K562 (cell line): Measurements from ENCODE around the gene PRKCE. TPM values are rescaled to one million over a fixed set of nuclear protein-coding genes. Genes with fewer than 3 reads are reported as not detected.
A peak's percentile ranks its signal among the peaks of the same experiment; 100 is the strongest.

Experiments
- ATAC-seq: fragments of 200-7000 bp; cut with Tn5 transposase; 3 replicates; pipeline ENCODE4 v1.9.1; 2020; ENCODE audit warnings: moderate library complexity
- BruUV-seq: library from RNA; stranded (reverse); fragments of 400-500 nt; replicated peaks from 2 replicates; lab custom pipeline; 2021; lab: Mats Ljungman, UMichigan
- CTCF ChIA-PET: fragments of 300-600 bp; formaldehyde crosslinking; extraction: SDS; loops from one replicate; lab custom pipeline; 2021; ENCODE audit warnings: low intra/inter-chr PET ratio; lab: Yijun Ruan, JAX
- POLR2A ChIA-PET: fragments of 300-600, 350-650 bp; sonication (Branson Sonifier 250); formaldehyde crosslinking; extraction: SDS; loops from one replicate; lab custom pipeline; 2021; ENCODE audit warnings: antibody characterized with exemption, inconsistent platforms; lab: Yijun Ruan, JAX
- DNase-seq, 4 experiments: peaks; one replicate each; pipeline versions ENCODE4 v3.0.0 to v3.0.0-alpha.2; 2011 to 2018; ENCODE audit warnings: low spot score in 3 of 4, mixed read lengths in 3 of 4; ENCODE audit errors: extremely low read depth in 1 of 4
- FAIRE-seq: peaks from 2 replicates; lab custom pipeline; 2011; peaks lifted over from hg19 to GRCh38; lab: Jason Lieb, UNC
- H2AFZ ChIP-seq: 2 replicates; pipeline ENCODE4 v1.6.0; 2011; ENCODE audit warnings: low read depth, low read length, control low read depth, inconsistent platforms
- H3K27ac ChIP-seq: fragments of 200-600 bp; 3 replicates; pipeline ENCODE4 v1.8.0; 2011; ENCODE audit warnings: low read depth, mild to moderate bottlenecking, control low read depth, inconsistent platforms, low read length, moderate library complexity, mixed read lengths; ENCODE audit errors: extremely low read depth
- H3K27me3 ChIP-seq, 2 experiments: fragments of 300-600 bp in 1 of 2; 2 replicates in 1 of 2; 3 replicates in 1 of 2; pipeline versions ENCODE4 v1.6.0 to v1.8.0; 2011; ENCODE audit warnings: inconsistent platforms in 2 of 2, low read length in 2 of 2, mild to moderate bottlenecking in 1 of 2, mixed read lengths in 1 of 2, moderate library complexity in 1 of 2; ENCODE audit not compliant: control insufficient read depth in 2 of 2, insufficient read depth in 2 of 2
- H3K36me3 ChIP-seq: fragments of 300-600 bp; 3 replicates; pipeline ENCODE4 v1.8.0; 2011; ENCODE audit warnings: mild to moderate bottlenecking, low read length, inconsistent platforms; ENCODE audit not compliant: control insufficient read depth, insufficient read depth
- H3K4me1 ChIP-seq, 2 experiments: fragments of 200-600 bp in 1 of 2; replicated peaks in 1 of 2; 2 replicates in 1 of 2; 3 replicates in 1 of 2; pipeline versions ENCODE4 v1.5.1 to v1.8.0; 2011; ENCODE audit warnings: inconsistent platforms in 2 of 2, low read length in 2 of 2, mild to moderate bottlenecking in 1 of 2, mixed read lengths in 1 of 2, moderate library complexity in 1 of 2; ENCODE audit not compliant: control insufficient read depth in 2 of 2, insufficient read depth in 2 of 2
- H3K4me2 ChIP-seq: 2 replicates; pipeline ENCODE4 v1.6.1; 2011; ENCODE audit warnings: low read length, control low read depth, inconsistent platforms, mixed read lengths; ENCODE audit not compliant: insufficient read depth
- H3K4me3 ChIP-seq: fragments of 200-600 bp; sonication (generic), shearing (Covaris generic); 2 replicates; pipeline ENCODE4 v1.5.1; 2016; ENCODE audit warnings: control low read depth, inconsistent platforms
- H3K79me2 ChIP-seq: fragments of 200-600 bp; 3 replicates; pipeline ENCODE4 v1.8.0; 2011; ENCODE audit warnings: low read length, inconsistent platforms; ENCODE audit not compliant: control insufficient read depth, insufficient read depth
- H3K9ac ChIP-seq, 2 experiments: 2 replicates each; pipeline versions ENCODE4 v1.6.0 to v1.6.1; 2011; ENCODE audit warnings: low read depth in 2 of 2, low read length in 2 of 2, control low read depth in 1 of 2, inconsistent platforms in 1 of 2, mild to moderate bottlenecking in 1 of 2, mixed read lengths in 1 of 2; ENCODE audit not compliant: insufficient read depth in 1 of 2
- H3K9me1 ChIP-seq: one replicate; pipeline ENCODE4 v1.6.0; 2011; ENCODE audit warnings: inconsistent platforms, mild to moderate bottlenecking, low read length, moderate library complexity; ENCODE audit not compliant: control insufficient read depth, insufficient read depth
- H3K9me3 ChIP-seq: replicated peaks from 2 replicates; pipeline ENCODE4 v1.5.1; 2011; ENCODE audit warnings: low read depth, low read length, inconsistent platforms; ENCODE audit not compliant: control insufficient read depth, insufficient read depth
- H4K20me1 ChIP-seq: replicated peaks from 2 replicates; pipeline ENCODE4 v1.6.1; 2011; ENCODE audit warnings: low read length, inconsistent platforms, mixed read lengths; ENCODE audit not compliant: control insufficient read depth, insufficient read depth
- ELF2 ChIP-seq: fragments of 250-450 bp; sonication (Bioruptor Pico); IDR thresholded peaks from 2 replicates; pipeline ENCODE4 v1.5.0; 2021; ENCODE audit warnings: mild to moderate bottlenecking
- ETV6 ChIP-seq, 3 experiments: fragments of 150-350 bp in 1 of 3; sonication (generic) in 1 of 3; formaldehyde crosslinking in 1 of 3; IDR thresholded peaks; 2 replicates each; pipeline versions ENCODE4 v1.6.1 to v1.8.0; 2014 to 2022; ENCODE audit warnings: borderline replicate concordance in 2 of 3, low read depth in 2 of 3, antibody characterized with exemption in 1 of 3, low read length in 1 of 3, mild to moderate bottlenecking in 1 of 3, missing genetic modification reagents in 1 of 3
- EZH2 ChIP-seq: IDR thresholded peaks from 2 replicates; pipeline ENCODE4 v1.6.1; 2012; ENCODE audit warnings: low read depth, mild to moderate bottlenecking, inconsistent platforms, low read length, borderline replicate concordance
- MYBL2 ChIP-seq, 2 experiments: fragments of 450-650 bp in 1 of 2; sonication (generic) in 1 of 2; formaldehyde crosslinking in 1 of 2; IDR thresholded peaks; 2 replicates each; pipeline versions ENCODE4 v1.6.1 to v1.8.1; 2017 to 2022; ENCODE audit warnings: borderline replicate concordance in 1 of 2, inconsistent platforms in 1 of 2, low read depth in 1 of 2, mild to moderate bottlenecking in 1 of 2, missing genetic modification reagents in 1 of 2, moderate library complexity in 1 of 2
- SMC3 ChIP-seq: conservative IDR thresholded peaks from 2 replicates; pipeline ENCODE4 v1.6.1; 2011; ENCODE audit warnings: low read depth, low read length, improper control_type of control experiment; ENCODE audit not compliant: insufficient read depth
- ZFP36 ChIP-seq: fragments of 150-350 bp; IDR thresholded peaks from 2 replicates; pipeline ENCODE4 v1.6.1; 2018; ENCODE audit warnings: low read length, low read depth; ENCODE audit not compliant: partially characterized antibody
- ZFPM2 ChIP-seq: fragments of 250-450 bp; sonication (Bioruptor Pico); IDR thresholded peaks from 2 replicates; pipeline ENCODE4 v1.5.1; 2022; ENCODE audit warnings: mild to moderate bottlenecking
- ZNF12 ChIP-seq: sonication (generic); formaldehyde crosslinking; IDR thresholded peaks from 2 replicates; pipeline ENCODE4 v1.4.0; 2020; ENCODE audit warnings: mild to moderate bottlenecking, missing genetic modification reagents
- ZNF384 ChIP-seq: IDR thresholded peaks from 2 replicates; pipeline ENCODE4 v1.6.1; 2012; ENCODE audit warnings: low read depth, low read length, improper control_type of control experiment
- WGBS: fragments of 100-300 bp; shearing (Covaris generic); methylation state at CpG from one replicate; pipeline ENCODE4 v1.1.6; 2016; ENCODE audit warnings: low coverage, mixed read lengths; ENCODE audit not compliant: insufficient coverage; ENCODE audit errors: missing lambda C conversion rate; 5-methylcytosine and 5-hydroxymethylcytosine counted together
- in situ Hi-C: fragments of 300-500 bp; cut with MboI; formaldehyde crosslinking; loops from 4 replicates; pipeline ENCODE4 v1.15.0; 2018; ENCODE audit warnings: inconsistent platforms, mixed read lengths
- intact Hi-C: fragments of 100-400 bp; cut with micrococcal nuclease; formaldehyde crosslinking; loops from 2 replicates; pipeline ENCODE4 v1.14.2; 2022
- polyA plus RNA-seq, 8 experiments: library from polyadenylated mRNA; depleted of rRNA in 4 of 8; stranded (reverse) in 5 of 8; unstranded in 3 of 8; fragments of >200 nt; fragmentation: Nextera tagmentation in 2 of 8; fragmentation: Illumina TruSeq in 1 of 8; extraction: Ambion mirVana in 2 of 8; extraction: Trizol in 1 of 8; gene quantifications; 2 replicates each; pipeline versions ENCODE4 v1.2.1 to v1.2.3, GENCODE V29; 2011 to 2014; ENCODE audit warnings: inconsistent platforms in 1 of 8, missing spikeins in 1 of 8
- total RNA-seq, 7 experiments: library from RNA; depleted of rRNA in 6 of 7; stranded (reverse); fragments of >200 nt in 6 of 7; fragmentation: Illumina TruSeq in 2 of 7; extraction: Trizol in 2 of 7; gene quantifications; 2 replicates each; pipeline versions ENCODE4 v1.2.1 to v1.2.3, GENCODE V29; 2011 to 2021; ENCODE audit warnings: low replicate concordance in 1 of 7

Gene PRKCE
- total and polyA plus RNA-seq, 9 of the 15 experiments (the other 6 are each of a cell fraction or from before 2014, with no cell fraction given), result 0.06 to 1.0 (median 0.22) TPM; not detected in 1

DNA sequence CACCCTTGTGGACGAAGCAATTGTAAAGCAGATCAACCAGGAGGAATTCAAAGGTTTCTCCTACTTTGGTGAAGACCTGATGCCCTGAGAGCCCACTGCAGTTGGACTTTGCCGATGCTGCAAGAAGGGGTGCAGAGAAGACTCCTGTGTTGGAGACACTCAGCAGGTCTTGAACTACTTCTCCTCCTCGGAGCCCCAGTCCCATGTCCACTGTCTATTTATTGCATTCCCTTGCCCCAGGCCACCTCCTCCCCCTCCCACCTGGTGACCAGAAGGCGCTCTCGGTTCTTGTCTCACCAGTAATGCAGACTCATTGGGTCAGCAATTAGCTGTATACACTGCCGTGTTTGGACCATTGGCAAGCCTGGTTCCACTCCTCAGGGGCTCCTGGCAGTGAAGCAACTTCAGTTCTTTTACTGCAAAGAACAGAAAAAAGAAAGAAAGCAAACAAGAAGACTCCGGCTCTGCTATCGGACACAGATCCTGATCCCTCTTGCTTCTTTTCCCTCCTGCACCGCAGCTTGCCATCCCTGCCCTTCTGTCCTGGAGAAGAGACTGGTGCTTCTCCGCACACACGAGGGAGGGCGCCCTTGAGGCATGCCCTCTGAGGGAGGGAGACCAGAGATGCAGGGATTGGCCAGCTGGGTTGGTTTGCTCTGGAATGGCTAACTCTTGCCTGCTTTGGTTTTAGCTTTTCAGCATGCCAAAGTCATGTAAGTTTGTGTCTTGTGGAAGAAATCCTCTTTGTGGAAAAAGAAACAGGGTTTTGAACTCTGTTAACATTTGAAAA lies 533.5 kb downstream of the PRKCE start (continued):
- TF ChIP-seq SMC3, result 0 out of 2 replicates have a peak, but pooled peaks have one; percentile 31
- no peak for TF ChIP-seq ETV6 (IDR thresholded peaks at IDR 0.05; ENCODE audit: borderline replicate concordance in 1 of 2, low read depth in 2 of 2, low read length in 1 of 2)
- no peak for TF ChIP-seq ETV6 (CRISPR knock-in tag; IDR thresholded peaks at IDR 0.05; ENCODE audit: borderline replicate concordance)
- TF ChIP-seq ZNF12, result no peak
- TF ChIP-seq MYBL2 (IDR thresholded peaks at IDR 0.05; ENCODE audit: low read depth), result no peak
- no peak for TF ChIP-seq MYBL2 (CRISPR knock-in tag; IDR thresholded peaks at IDR 0.05; ENCODE audit: borderline replicate concordance)
- TF ChIP-seq ELF2 (CRISPR knock-in tag), result no peak
- TF ChIP-seq ZFPM2 (CRISPR knock-in tag), result no peak

DNA sequence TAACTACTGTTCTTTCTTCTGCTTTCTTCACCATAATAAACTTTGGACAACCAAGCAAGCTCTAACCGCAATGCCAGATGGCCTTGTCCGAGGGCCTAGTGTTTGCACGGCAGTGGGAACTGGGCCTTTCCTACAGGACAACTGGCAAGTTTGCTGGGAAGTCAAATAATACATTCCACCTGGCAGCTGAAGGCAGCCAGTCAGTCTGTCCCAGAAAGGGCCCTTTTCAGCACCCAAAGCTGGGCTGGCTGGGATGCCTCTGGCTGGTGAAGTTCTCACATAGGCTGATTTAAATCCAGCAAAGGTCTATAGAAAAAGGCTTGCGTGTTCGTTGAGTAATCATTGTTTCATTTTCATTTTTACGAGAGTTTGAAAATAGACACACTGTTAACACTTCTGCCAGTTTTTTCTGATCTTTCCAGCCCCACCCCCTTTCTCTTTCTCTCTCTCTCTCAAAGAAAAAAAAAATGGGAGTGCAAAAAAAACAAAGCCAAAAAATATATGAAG lies 535.7 kb downstream of the PRKCE start:
- Histone ChIP-seq H3K27me3 (peaks cover 0 to 21% of the 10 kb centered on the region in 2 experiments; a peak in 3 of 5 replicates), H3K4me3 (no peak overlapping the region), H3K79me2 (no peaks in the 10 kb centered on the region), H3K9me3 (no peaks in the 10 kb centered on the region), H4K20me1 (no peaks in the 10 kb centered on the region; the same call in 1 of the 2 replicates), H3K9ac (no peak overlapping the region), H3K36me3 (no peaks in the 10 kb centered on the region), H2AFZ (peak overlapping the region; percentile 35; the same call in 1 of the 2 replicates), H3K4me1 (no peaks in the 10 kb centered on the region), H3K27ac (no peak overlapping the region), H3K4me2 (no peak overlapping the region), H3K9me1 (no peaks in the 10 kb centered on the region)
- TF ChIP-seq ZFP36 (no peak), ZNF384 (peak; percentile 55), EZH2 (no peak)
- BruUV-seq, result no TSS peak
- intact Hi-C loops (loop anchor here (10.0 kb wide), 2 partner anchors 108 to 178 kb away; partner anchors contain the start of gene EPAS1), in situ Hi-C loops (no loop called here)
- WGBS, result 23% methylated on average over 6 of the region's 6 CpGs
- CTCF ChIA-PET, result no interaction called here
- no peak for DNase-seq
- ATAC-seq, result no peak
- POLR2A ChIA-PET, result no interaction called here
- no peak for FAIRE-seq
